MM.1S (cell line): ENCODE results near the gene FOXK1.

ENCODE experiments used
- DNase-seq: peaks from one replicate; pipeline ENCODE4 v3.0.0-alpha.2; 2015
- H2AFZ ChIP-seq: fragments of 300-600 bp; sonication (generic); 2 replicates; pipeline ENCODE4 v1.6.0; 2016; ENCODE audit warnings: antibody characterized with exemption, low read length
- H3F3A ChIP-seq: fragments of 300-600 bp; sonication (generic); 2 replicates; pipeline ENCODE4 v1.6.1; 2016; ENCODE audit warnings: mild to moderate bottlenecking, antibody characterized with exemption, low read length, moderate library complexity, mixed read lengths; ENCODE audit not compliant: insufficient read depth
- H3K27ac ChIP-seq: fragments of 300-600 bp; sonication (generic); 2 replicates; pipeline ENCODE4 v1.5.1; 2016; ENCODE audit warnings: mild to moderate bottlenecking, low read length
- H3K27me3 ChIP-seq: fragments of 300-600 bp; sonication (generic); replicated peaks from 2 replicates; pipeline ENCODE4 v1.6.0; 2016; ENCODE audit warnings: low read length; ENCODE audit not compliant: insufficient read depth
- H3K36me3 ChIP-seq: fragments of 300-600 bp; sonication (generic); replicated peaks from 2 replicates; pipeline ENCODE4 v1.6.1; 2016; ENCODE audit warnings: mild to moderate bottlenecking, low read length, mixed read lengths; ENCODE audit not compliant: insufficient read depth
- H3K4me1 ChIP-seq: fragments of 300-600 bp; sonication (generic); 2 replicates; pipeline ENCODE4 v1.6.1; 2016; ENCODE audit warnings: low read length, mixed read lengths
- H3K4me2 ChIP-seq: fragments of 300-600 bp; sonication (generic); 2 replicates; pipeline ENCODE4 v1.6.0; 2016; ENCODE audit warnings: low read depth, low read length
- H3K4me3 ChIP-seq: fragments of 300-600 bp; sonication (generic); 2 replicates; pipeline ENCODE4 v1.5.1; 2016; ENCODE audit warnings: low read length, mixed read lengths
- H3K79me2 ChIP-seq: fragments of 300-600 bp; sonication (generic); 2 replicates; pipeline ENCODE4 v1.6.1; 2016; ENCODE audit warnings: mixed run types, low read length, mixed read lengths
- H3K9ac ChIP-seq: fragments of 300-600 bp; sonication (generic); 2 replicates; pipeline ENCODE4 v1.6.1; 2016; ENCODE audit warnings: low read length, mixed read lengths
- H3K9me2 ChIP-seq: fragments of 300-600 bp; sonication (generic); replicated peaks from 2 replicates; pipeline ENCODE4 v1.6.1; 2016; ENCODE audit warnings: mild to moderate bottlenecking, low read length, mixed read lengths; ENCODE audit not compliant: insufficient read depth
- H3K9me3 ChIP-seq: fragments of 300-600 bp; sonication (generic); replicated peaks from 2 replicates; pipeline ENCODE4 v1.6.1; 2016; ENCODE audit warnings: mild to moderate bottlenecking, low read length, mixed read lengths; ENCODE audit not compliant: insufficient read depth
- H4K20me1 ChIP-seq: fragments of 300-600 bp; sonication (generic); 2 replicates; pipeline ENCODE4 v1.6.1; 2016; ENCODE audit warnings: mild to moderate bottlenecking, low read length, moderate library complexity, mixed read lengths; ENCODE audit not compliant: insufficient read depth
- EZH2 ChIP-seq: fragments of 300-600 bp; sonication (generic); optimal IDR thresholded peaks from 2 replicates; pipeline ENCODE3; 2017; ENCODE audit warnings: low read depth, mild to moderate bottlenecking, antibody characterized with exemption, low read length, mixed read lengths
- EZH2phosphoT487 ChIP-seq: fragments of 300-600 bp; sonication (generic); IDR thresholded peaks from 2 replicates; pipeline ENCODE4 v1.6.1; 2018; ENCODE audit warnings: antibody characterized with exemption, low read length
- TF ChIP-seq, protein P1 (sequence below): fragments of 300-600 bp; sonication (generic); IDR thresholded peaks from 2 replicates; pipeline ENCODE4 v1.5.1; 2016; ENCODE audit warnings: antibody characterized with exemption, low read length, mixed read lengths

FOXK1 gene

DNA sequence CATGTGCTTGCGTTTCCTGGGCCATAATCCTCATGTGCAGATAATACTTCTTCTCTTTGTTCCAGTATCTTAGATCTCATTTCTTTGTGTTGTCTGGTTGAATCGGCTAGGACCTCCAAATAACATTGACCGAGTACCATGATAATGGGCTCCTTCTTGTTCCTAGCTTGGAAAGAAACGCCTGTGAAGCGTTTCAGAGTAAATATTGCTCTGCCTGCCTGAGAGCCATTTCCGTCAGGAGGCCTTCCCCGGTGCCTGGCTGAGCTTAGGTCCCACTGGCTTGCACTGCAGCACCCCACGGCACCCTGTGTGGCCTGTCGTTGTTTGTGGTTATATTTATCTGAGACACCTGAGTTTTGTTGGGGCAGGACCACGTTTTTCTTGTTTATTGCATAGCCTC is 17.7 kb downstream of the FOXK1 start:
- no peaks in the 10 kb centered on the region for H3F3A ChIP-seq
- no peak overlapping the region for H3K4me3 ChIP-seq
- H3K4me1 ChIP-seq = no peaks in the 10 kb centered on the region
- peaks cover 90% of the 10 kb centered on the region for H3K79me2 ChIP-seq
- H3K9me3 ChIP-seq = no peaks in the 10 kb centered on the region
- H2AFZ ChIP-seq = no peak overlapping the region
- H3K9me2 ChIP-seq = no peaks in the 10 kb centered on the region
- H4K20me1 ChIP-seq = no peaks in the 10 kb centered on the region
- no peak overlapping the region for H3K27ac ChIP-seq
- no peak overlapping the region for H3K4me2 ChIP-seq
- TF ChIP-seq, protein P1, sequence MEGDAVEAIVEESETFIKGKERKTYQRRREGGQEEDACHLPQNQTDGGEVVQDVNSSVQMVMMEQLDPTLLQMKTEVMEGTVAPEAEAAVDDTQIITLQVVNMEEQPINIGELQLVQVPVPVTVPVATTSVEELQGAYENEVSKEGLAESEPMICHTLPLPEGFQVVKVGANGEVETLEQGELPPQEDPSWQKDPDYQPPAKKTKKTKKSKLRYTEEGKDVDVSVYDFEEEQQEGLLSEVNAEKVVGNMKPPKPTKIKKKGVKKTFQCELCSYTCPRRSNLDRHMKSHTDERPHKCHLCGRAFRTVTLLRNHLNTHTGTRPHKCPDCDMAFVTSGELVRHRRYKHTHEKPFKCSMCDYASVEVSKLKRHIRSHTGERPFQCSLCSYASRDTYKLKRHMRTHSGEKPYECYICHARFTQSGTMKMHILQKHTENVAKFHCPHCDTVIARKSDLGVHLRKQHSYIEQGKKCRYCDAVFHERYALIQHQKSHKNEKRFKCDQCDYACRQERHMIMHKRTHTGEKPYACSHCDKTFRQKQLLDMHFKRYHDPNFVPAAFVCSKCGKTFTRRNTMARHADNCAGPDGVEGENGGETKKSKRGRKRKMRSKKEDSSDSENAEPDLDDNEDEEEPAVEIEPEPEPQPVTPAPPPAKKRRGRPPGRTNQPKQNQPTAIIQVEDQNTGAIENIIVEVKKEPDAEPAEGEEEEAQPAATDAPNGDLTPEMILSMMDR = no peak
- TF ChIP-seq EZH2phosphoT487 (no peak), EZH2 (no peak)
- H3K36me3 ChIP-seq = no peaks in the 10 kb centered on the region
- no peaks in the 10 kb centered on the region for H3K27me3 ChIP-seq
- no peak for DNase-seq
- no peak overlapping the region for H3K9ac ChIP-seq

DNA sequence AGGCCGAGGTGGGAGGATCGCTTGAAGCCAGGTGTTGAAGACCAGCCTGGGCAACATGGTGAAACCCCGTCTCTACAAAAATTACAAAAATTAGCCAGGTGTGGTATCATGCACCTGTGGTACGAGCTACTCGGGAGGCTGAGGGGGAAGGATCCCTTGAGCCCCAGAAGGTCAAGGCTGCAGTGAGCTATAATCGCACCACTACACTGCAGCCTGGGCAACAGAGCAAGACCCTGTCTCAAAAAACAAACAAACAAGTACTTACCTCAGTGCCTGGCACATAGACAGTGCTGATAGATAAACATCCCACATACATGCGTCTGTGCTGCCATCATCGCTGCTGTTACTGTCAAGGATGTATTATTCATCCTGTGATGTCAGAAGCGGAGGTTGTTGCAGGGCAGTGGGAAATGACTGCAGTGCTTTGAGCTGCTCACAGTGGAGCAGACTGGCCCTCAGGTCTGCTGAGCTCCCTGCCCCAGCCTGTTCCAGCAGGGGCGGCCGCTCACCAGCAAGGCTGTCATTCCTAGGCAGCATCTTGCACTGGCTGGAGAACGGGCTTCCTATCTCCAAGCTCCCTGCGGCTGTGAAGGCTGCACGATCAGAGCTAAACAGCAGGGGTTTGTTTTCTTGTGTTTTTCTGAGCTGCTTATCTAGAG is 18.6 kb downstream of the FOXK1 start:
- Histone ChIP-seq H3K9ac (no peak overlapping the region), H3K4me2 (no peak overlapping the region), H2AFZ (no peak overlapping the region), H3K9me3 (no peaks in the 10 kb centered on the region), H3K27ac (no peak overlapping the region), H3K36me3 (no peaks in the 10 kb centered on the region), H3K4me3 (no peak overlapping the region), H3K79me2 (peaks cover 88% of the 10 kb centered on the region), H3K9me2 (no peaks in the 10 kb centered on the region), H3F3A (no peaks in the 10 kb centered on the region), H3K27me3 (no peaks in the 10 kb centered on the region), H3K4me1 (no peaks in the 10 kb centered on the region), H4K20me1 (no peaks in the 10 kb centered on the region)
- DNase-seq = no peak
- TF ChIP-seq EZH2 = no peak
- TF ChIP-seq, protein P1 = no peak

DNA sequence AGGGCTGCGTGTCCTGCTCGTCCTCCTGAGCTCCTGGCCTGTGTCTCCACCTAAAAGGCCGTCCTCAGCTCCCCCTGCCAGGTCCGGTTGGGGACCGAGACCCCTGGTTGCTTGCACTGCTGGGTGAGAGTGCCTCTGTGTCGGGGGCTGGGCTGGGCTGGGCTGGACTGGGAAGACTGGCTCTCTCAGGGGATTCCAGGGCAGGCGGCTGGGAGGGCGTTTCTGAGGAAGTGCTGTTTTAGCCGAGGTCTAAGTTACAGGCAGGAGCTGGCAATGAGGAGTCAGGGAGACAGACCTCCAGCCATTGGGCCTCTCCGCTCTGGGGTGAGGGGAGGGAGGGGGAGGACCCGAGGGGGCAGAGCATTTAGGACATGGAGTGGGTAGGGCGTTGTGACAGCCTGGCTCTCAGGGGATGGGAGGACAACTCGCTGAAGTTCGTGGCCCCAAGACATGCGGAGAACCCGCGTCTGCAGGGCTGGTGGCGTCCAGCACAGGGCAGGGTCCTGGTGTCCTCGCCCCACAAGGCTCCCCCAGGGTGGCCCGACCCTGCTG is 20.9 kb downstream of the FOXK1 start:
- TF ChIP-seq, protein P1 = no peak
- TF ChIP-seq EZH2 (no peak), EZH2phosphoT487 (no peak)
- Histone ChIP-seq H3K27me3 (no peaks in the 10 kb centered on the region), H3K4me2 (no peak overlapping the region), H3K27ac (no peak overlapping the region), H3K79me2 (peaks cover 89% of the 10 kb centered on the region), H3K4me3 (no peak overlapping the region), H3K36me3 (no peaks in the 10 kb centered on the region), H3K9me3 (no peaks in the 10 kb centered on the region), H4K20me1 (no peaks in the 10 kb centered on the region), H3K4me1 (no peaks in the 10 kb centered on the region), H3K9me2 (no peaks in the 10 kb centered on the region), H3F3A (no peaks in the 10 kb centered on the region), H3K9ac (no peak overlapping the region), H2AFZ (no peak overlapping the region)
- no peak for DNase-seq
